Raji (cell line): ENCODE results near the gene ARHGAP6.

ENCODE experiments used
- POLR2A ChIP-seq: IDR thresholded peaks from 2 replicates; pipeline ENCODE4 v1.6.1; 2011; ENCODE audit warnings: low read depth, low read length, control low read depth; ENCODE audit not compliant: insufficient read depth

ARHGAP6 gene

GRCh38 chrX:11331788-11332187 is 333.9 kb downstream of the ARHGAP6 start:
- no peak for TF ChIP-seq POLR2A

GRCh38 chrX:11329021-11329420 is 336.7 kb downstream of the ARHGAP6 start:
- TF ChIP-seq POLR2A = no peak

DNA sequence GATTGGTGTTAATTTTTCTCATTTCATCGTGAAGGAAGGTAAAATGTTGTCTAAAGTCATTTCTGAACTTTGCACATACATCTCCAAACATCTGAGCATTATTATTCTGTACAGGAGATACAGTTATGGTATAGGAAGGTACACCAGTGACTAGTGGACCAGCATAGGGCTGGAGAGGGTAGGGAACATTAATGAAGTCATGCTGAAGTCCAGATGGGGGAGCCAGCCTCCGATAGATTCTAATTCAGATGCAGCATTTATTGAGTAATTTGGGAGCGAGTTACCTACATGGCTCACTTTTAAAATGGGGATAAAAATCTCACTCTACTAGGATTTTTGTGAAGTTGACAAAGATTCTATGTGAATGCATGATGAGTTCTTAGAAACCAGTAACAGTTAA is 337.6 kb downstream of the ARHGAP6 start:
- TF ChIP-seq POLR2A = no peak

DNA sequence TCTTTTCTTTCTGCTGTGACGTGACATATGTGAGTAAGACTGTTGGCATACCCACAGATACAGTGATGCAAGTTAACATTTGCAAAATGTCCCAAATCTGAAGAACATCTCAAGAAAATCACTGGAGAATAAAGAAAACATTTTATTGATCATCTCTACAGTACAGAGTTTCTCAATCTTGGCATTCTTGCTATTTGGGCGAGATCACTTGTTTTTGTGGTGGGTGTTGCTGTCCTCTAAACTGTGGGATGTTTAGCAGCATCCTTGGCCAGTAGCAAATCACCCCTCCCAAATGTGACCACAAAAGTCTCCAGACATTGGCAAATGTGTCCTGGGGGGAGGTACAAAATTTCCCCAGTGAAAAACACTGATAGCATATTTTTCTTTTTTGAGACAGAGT is 343.7 kb downstream of the ARHGAP6 start:
- no peak for TF ChIP-seq POLR2A

GRCh38 chrX:11319806-11320520 is 345.8 kb downstream of the ARHGAP6 start:
- TF ChIP-seq POLR2A = no peak

- TF ChIP-seq POLR2A = no peak
Observed at GRCh38 chrX:11311706-11312105, 354.0 kb downstream of the ARHGAP6 start.

GRCh38 chrX:11309220-11309619 is 356.5 kb downstream of the ARHGAP6 start:
- TF ChIP-seq POLR2A = no peak

GRCh38 chrX:11305641-11306040 is 360.1 kb downstream of the ARHGAP6 start:
- TF ChIP-seq POLR2A = no peak

DNA sequence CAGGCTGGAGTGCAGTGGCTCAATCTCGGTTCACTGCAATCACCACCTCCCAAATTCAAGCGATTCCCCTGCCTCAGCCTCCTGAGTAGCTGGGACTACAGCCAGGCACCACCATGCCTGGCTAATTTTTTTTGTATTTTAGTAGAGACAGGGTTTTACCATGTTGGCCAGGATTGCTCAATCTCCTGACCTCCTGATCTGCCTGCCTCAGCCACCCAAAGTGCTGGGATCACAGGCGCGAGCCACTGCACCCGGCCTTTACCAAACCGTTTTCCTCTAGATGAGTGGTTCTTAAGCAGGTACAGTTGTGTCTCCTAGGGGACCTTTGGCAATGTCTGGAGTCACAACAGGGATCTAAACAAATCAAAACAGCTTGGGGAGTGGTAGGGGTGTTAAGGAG is 360.9 kb downstream of the ARHGAP6 start:
- TF ChIP-seq POLR2A = no peak

DNA sequence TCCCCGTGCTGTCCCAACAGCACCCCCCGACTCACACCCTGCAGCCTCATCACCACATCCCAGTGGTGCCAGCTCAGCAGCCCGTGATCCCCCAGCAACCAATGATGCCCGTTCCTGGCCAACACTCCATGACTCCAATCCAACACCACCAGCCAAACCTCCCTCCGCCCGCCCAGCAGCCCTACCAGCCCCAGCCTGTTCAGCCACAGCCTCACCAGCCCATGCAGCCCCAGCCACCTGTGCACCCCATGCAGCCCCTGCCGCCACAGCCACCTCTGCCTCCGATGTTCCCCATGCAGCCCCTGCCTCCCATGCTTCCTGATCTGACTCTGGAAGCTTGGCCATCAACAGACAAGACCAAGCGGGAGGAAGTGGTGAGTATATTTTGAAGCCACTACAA is 367.1 kb downstream of the ARHGAP6 start:
- no peak for TF ChIP-seq POLR2A

DNA sequence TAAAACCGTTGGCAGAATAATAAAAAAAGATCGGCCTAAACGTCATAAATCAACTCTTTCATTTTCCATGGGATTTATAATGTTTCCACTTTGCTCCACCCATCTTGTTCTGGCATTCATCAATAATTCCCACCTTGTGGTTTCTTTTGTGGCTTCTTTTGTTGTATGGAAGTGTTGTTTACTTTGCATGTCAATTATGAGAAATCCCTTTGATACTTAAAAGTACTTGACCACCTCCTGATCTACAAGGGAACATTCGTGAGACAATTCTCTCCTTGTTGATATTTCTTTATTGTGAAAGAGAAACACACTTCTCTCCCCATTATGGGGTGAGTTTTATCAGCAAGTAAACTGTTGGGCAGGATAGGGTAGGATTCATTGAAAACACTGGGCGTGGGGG is 369.7 kb downstream of the ARHGAP6 start:
- TF ChIP-seq POLR2A = no peak

- no peak for TF ChIP-seq POLR2A
Observed at GRCh38 chrX:11293113-11293512, 372.6 kb downstream of the ARHGAP6 start, which contains the start of gene AMELX. Gene AMELX, plus strand, starts transcription at chrX:11293413. Its CDS starts 1,376 bp downstream, at chrX:11294789.

GRCh38 chrX:11290416-11291102 is 375.2 kb downstream of the ARHGAP6 start:
- TF ChIP-seq POLR2A = no peak

DNA sequence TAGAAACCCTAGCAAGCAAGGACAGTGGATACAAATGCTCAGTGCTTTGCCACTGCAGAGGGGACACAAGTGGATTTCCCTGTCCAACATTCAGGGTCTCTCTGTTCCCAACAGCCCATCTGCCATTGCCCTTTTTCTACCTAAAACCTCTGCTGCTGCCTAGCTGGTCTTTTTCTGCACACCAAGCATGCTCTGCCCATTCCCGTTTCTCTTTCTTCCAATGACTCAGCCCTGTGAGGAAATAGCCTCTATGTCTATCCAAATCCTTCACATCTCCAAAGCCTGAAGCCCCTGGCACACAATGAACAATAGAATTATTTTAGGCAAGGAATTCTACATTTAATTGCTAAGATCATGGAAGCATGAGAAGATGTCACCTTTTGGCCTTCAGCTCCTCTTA is 378.2 kb downstream of the ARHGAP6 start:
- no peak for TF ChIP-seq POLR2A

DNA sequence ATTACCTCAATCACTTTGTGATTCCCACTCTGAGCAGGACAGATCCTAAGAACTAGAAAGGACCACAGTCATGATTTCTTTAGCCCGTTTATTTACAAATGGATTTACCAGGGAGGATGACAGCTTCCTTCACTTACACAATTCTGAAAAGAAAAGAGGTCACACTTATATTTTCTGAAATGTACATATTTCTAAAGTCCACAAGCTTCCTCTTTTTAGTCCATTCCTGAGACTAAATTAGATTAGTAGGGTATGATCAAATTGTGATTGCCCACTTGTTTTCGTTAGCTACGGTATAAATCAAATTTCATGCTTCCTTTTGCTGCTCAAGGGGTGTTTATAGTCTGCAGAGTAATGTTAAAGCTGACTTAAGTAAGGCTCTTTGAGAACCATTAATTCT is 380.1 kb downstream of the ARHGAP6 start:
- no peak for TF ChIP-seq POLR2A

DNA sequence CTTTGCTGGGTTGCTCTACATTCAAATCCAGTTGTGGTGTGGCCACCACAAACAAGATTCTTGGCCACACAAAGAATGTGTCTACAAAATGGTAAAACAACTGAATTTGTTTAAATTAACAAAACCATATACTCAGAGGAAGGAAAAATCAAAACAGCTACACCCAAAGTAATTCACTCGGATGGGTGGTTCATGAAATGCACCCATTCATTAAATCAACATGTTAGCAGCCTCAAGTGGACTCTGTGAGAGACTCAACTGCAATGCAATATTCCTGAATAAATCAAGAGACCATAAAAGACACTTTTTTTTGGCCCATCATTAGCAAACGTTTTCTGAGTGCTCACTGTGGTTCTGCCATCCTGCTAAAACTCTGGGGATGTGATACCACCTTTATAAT is 383.7 kb downstream of the ARHGAP6 start:
- TF ChIP-seq POLR2A = no peak

GRCh38 chrX:11273544-11273943 is 392.2 kb downstream of the ARHGAP6 start:
- TF ChIP-seq POLR2A = no peak

- no peak for TF ChIP-seq POLR2A
Observed at GRCh38 chrX:11272863-11273262, 392.9 kb downstream of the ARHGAP6 start.
